Astrocyte of the cerebellum (primary cell): Measurements from ENCODE around the gene CEACAM5.
"Not testable (repeated sequence)": the region's sequence is repeated elsewhere in the genome, so short reads cannot be mapped to it uniquely, and the experiment has no call there.

Source experiments
- DNase-seq: peaks from one replicate; pipeline ENCODE4 v3.0.0-alpha.2; 2011; ENCODE audit warnings: low read depth
- H3K4me3 ChIP-seq: 2 replicates; pipeline ENCODE4 v1.5.1; 2011; ENCODE audit warnings: mild to moderate bottlenecking, low read depth, low read length, moderate library complexity
- in situ Hi-C: cut with HindIII; loops from 2 replicates; pipeline ENCODE4 v1.10.0; 2017; ENCODE audit warnings: low sequenced_read_pairs
- TF ChIP-seq, protein P1 (sequence below): IDR thresholded peaks from 2 replicates; pipeline ENCODE4 v1.5.1; 2012; ENCODE audit warnings: low read length, low read depth, moderate library complexity, mild to moderate bottlenecking; ENCODE audit errors: missing control alignments

CEACAM5 gene

DNA sequence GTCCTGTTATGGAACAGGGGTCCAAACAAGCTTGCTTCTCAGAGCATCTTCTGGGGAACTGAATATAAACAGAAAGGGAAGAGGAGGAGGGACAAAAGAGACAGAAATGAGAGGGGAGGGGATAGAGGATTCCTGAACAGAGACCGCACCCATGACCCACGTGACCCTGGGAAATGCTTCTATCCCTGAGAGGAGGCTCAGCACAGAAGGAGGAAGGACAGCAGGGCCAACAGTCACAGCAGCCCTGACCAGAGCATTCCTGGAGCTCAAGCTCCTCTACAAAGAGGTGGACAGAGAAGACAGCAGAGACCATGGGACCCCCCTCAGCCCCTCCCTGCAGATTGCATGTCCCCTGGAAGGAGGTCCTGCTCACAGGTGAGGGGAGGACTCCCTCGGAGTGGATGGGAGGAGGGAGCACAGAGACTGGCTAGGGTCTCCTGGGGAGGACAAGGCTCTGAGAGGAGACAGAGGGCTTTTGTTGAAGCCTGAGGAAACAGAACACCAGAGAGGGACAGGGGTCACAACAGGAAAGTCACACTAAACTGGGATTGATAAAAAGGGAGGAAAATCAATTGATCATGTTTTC, 47.0 kb downstream of the CEACAM5 start, which contains the start of gene CEACAM6:
CEACAM6 (plus strand) TSS at position 203 of the 586 bp plus-strand sequence; CDS start at position 312, 109 bp downstream.
- TF ChIP-seq, protein P1, sequence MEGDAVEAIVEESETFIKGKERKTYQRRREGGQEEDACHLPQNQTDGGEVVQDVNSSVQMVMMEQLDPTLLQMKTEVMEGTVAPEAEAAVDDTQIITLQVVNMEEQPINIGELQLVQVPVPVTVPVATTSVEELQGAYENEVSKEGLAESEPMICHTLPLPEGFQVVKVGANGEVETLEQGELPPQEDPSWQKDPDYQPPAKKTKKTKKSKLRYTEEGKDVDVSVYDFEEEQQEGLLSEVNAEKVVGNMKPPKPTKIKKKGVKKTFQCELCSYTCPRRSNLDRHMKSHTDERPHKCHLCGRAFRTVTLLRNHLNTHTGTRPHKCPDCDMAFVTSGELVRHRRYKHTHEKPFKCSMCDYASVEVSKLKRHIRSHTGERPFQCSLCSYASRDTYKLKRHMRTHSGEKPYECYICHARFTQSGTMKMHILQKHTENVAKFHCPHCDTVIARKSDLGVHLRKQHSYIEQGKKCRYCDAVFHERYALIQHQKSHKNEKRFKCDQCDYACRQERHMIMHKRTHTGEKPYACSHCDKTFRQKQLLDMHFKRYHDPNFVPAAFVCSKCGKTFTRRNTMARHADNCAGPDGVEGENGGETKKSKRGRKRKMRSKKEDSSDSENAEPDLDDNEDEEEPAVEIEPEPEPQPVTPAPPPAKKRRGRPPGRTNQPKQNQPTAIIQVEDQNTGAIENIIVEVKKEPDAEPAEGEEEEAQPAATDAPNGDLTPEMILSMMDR, result no peak
- H3K4me3 ChIP-seq, result no peak within 1 kb of the TSS
- no peak for DNase-seq
- in situ Hi-C loops, result no loop called here

DNA sequence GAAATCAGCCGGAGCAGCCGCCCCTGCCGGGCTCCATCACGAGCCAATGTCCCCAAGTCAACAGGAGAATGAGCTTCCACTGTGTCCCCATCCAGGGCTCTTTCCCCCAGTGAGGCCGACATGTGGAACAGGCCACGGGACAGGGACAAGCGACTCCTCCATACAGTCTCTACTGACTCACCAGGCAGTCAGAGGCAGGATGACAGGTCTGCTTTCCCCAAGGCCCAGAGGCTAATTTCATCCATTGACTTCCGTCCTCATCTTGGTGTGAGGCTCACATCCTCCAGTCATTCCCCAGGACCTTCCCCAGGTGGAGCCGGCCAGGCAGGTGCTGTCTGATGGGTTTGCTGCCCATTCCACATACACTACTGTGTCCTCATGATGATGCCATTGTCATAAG, 50.4 kb downstream of the CEACAM5 start:
- TF ChIP-seq, protein P1, result no peak
- no peak for DNase-seq
- in situ Hi-C loops, result no loop called here
- no peak overlapping the region for H3K4me3 ChIP-seq

DNA sequence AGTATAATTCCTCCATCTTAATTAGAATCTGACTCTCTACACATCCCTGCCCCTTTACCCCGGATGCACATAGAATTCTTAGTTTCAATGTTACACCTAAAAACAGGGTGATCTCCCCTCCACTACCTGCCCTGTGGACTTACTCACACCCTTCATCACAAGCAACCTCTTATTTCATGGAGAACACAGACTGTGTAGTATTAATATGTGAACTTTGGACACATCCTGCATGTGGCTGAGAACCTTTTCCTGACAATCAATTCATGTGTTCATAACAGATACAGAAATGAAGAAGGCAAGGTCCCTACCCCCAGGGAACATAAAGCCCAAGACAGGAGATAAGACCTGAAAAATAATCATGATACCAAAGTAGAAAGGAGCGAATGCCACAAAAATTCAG, 58.7 kb downstream of the CEACAM5 start:
- TF ChIP-seq, protein P1, result no peak
- DNase-seq, result no peak
- in situ Hi-C loops, result no loop called here
- H3K4me3 ChIP-seq, result no peak overlapping the region

DNA sequence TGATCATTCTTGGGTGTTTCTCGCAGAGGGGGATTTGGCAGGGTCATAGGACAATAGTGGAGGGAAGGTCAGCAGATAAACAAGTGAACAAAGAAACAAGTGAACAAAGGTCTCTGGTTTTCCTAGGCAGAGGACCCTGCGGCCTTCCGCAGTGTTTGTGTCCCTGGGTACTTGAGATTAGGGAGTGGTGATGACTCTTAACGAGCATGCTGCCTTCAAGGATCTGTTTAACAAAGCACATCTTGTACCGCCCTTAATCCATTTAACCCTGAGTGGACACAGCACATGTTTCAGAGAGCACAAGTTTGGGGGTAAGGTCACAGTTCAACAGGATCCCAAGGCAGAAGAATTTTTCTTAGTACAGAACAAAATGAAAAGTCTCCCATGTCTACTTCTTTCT, 59.7 kb downstream of the CEACAM5 start:
- DNase-seq, H3K4me3 ChIP-seq, in situ Hi-C loops: not testable (repeated sequence)

DNA sequence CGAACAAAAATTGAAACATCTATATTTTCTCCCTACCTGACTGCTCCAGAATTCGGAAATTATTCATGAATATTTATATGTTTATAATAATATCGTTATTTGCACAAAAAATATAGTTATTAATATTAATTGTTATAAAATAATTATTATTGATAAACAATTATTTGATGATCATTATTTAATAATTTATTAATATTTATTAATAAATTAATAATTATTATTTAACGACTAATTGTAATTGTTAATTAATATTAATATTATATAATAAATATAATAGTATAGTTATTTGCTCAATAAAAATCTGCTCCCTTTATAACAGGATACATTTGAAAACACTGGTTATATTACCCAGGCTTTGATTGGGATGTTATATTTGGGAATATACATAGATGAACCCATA, 61.2 kb downstream of the CEACAM5 start:
- H3K4me3 ChIP-seq, result no peak overlapping the region
- TF ChIP-seq, protein P1, result no peak
- no peak for DNase-seq
- in situ Hi-C loops, result no loop called here

DNA sequence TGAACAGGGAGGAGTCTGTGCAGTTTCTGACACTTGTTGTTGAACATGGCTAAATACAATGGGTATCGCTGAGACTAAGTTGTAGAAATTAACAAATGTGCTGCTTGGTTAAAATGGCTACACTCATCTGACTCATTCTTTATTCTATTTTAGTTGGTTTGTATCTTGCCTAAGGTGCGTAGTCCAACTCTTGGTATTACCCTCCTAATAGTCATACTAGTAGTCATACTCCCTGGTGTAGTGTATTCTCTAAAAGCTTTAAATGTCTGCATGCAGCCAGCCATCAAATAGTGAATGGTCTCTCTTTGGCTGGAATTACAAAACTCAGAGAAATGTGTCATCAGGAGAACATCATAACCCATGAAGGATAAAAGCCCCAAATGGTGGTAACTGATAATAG, 63.0 kb downstream of the CEACAM5 start:
- no peak overlapping the region for H3K4me3 ChIP-seq
- TF ChIP-seq, protein P1, result no peak
- in situ Hi-C loops, result no loop called here
- DNase-seq, result no peak

DNA sequence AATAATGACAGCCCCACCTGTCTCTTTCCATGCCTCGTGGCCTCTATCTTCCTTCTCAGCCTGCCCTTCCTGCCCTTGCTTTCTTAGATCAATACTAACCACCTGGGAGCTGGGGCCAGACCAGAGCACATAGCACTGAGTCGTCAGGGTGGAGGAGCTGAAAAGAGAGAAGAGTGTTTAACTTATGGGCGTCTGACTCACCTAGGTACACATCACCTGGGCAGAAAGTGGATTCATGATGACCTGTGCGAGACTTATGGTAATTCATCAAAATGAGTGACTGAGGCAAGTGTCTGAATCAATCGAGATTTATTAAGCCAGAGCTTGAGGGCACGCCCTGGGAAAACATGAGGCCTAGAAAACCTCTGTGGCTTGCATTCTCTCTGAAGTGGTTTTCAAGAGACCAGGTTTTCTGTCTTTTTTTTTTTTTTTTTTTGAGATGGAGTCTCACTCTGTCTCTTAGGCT, 66.1 kb downstream of the CEACAM5 start:
- DNase-seq, result no peak
- H3K4me3 ChIP-seq, result no peak overlapping the region
- in situ Hi-C loops, result no loop called here

More for the DNA sequence above, 66.1 kb downstream of the CEACAM5 start:
- TF ChIP-seq, protein P1, result no peak
